Trophoblast cell (in vitro differentiated cells and primary cell): ENCODE data around the gene PCDHA12.
"Not testable (repeated sequence)": the region's sequence is repeated elsewhere in the genome, so short reads cannot be mapped to it uniquely, and the experiment has no call there.

Experiments
- DNase-seq, 2 donors: peaks; one replicate each; pipeline ENCODE4 v3.0.0-alpha.2; 2016
- H2AFZ ChIP-seq: 2 replicates; pipeline ENCODE4 v1.6.1; 2013; ENCODE audit warnings: low read length, moderate library complexity, mild to moderate bottlenecking; ENCODE audit not compliant: insufficient read depth, poor library complexity
- H2AK5ac ChIP-seq: 2 replicates; pipeline ENCODE4 v1.6.1; 2013; ENCODE audit warnings: mild to moderate bottlenecking, low read length
- H2BK120ac ChIP-seq: 2 replicates; pipeline ENCODE4 v1.6.1; 2013; ENCODE audit warnings: low read length, mild to moderate bottlenecking, moderate library complexity; ENCODE audit not compliant: insufficient read depth, poor library complexity
- H2BK12ac ChIP-seq: 2 replicates; pipeline ENCODE4 v1.6.1; 2013; ENCODE audit warnings: mild to moderate bottlenecking, low read length, moderate library complexity
- H2BK5ac ChIP-seq: 2 replicates; pipeline ENCODE4 v1.6.1; 2013; ENCODE audit warnings: low read length, low read depth, moderate library complexity, mild to moderate bottlenecking; ENCODE audit not compliant: poor library complexity
- H3K14ac ChIP-seq: 2 replicates; pipeline ENCODE4 v1.6.1; 2013; ENCODE audit warnings: mild to moderate bottlenecking, low read length
- H3K18ac ChIP-seq: 2 replicates; pipeline ENCODE4 v1.6.1; 2013; ENCODE audit warnings: mild to moderate bottlenecking, low read length
- H3K23ac ChIP-seq: 2 replicates; pipeline ENCODE4 v1.6.1; 2013; ENCODE audit warnings: low read length
- H3K27ac ChIP-seq: 2 replicates; pipeline ENCODE4 v1.5.1; 2013; ENCODE audit warnings: low read depth, mild to moderate bottlenecking, inconsistent platforms, low read length, moderate library complexity
- H3K27me3 ChIP-seq: 2 replicates; pipeline ENCODE4 v1.6.1; 2013; ENCODE audit warnings: inconsistent platforms, mild to moderate bottlenecking, low read length, moderate library complexity; ENCODE audit not compliant: insufficient read depth
- H3K36me3 ChIP-seq, 2 experiments: 1 replicate in 1 of 2; 2 replicates in 1 of 2; pipeline ENCODE4 v1.6.1; 2013; ENCODE audit warnings: low read length in 2 of 2, mild to moderate bottlenecking in 2 of 2, moderate library complexity in 1 of 2; ENCODE audit not compliant: insufficient read depth in 2 of 2, control insufficient read depth in 1 of 2
- H3K4ac ChIP-seq: 2 replicates; pipeline ENCODE4 v1.6.1; 2013; ENCODE audit warnings: low read depth, mild to moderate bottlenecking, low read length, moderate library complexity
- H3K4me1 ChIP-seq, 2 experiments: 1 replicate in 1 of 2; 2 replicates in 1 of 2; pipeline ENCODE4 v1.6.1; 2013; ENCODE audit warnings: low read length in 2 of 2, mild to moderate bottlenecking in 2 of 2, moderate library complexity in 1 of 2; ENCODE audit not compliant: insufficient read depth in 2 of 2, control insufficient read depth in 1 of 2
- H3K4me2 ChIP-seq: 2 replicates; pipeline ENCODE4 v1.6.1; 2013; ENCODE audit warnings: inconsistent platforms, mild to moderate bottlenecking, low read length, moderate library complexity
- H3K4me3 ChIP-seq: 2 replicates; pipeline ENCODE4 v1.5.1; 2013; ENCODE audit warnings: mild to moderate bottlenecking, low read depth, low read length, inconsistent platforms
- H3K79me1 ChIP-seq: one replicate; pipeline ENCODE4 v1.6.1; 2013; ENCODE audit warnings: low read length
- H3K79me2 ChIP-seq: 2 replicates; pipeline ENCODE4 v1.6.1; 2013; ENCODE audit warnings: low read length, mild to moderate bottlenecking; ENCODE audit not compliant: control insufficient read depth, insufficient read depth, poor library complexity
- H3K9ac ChIP-seq: 2 replicates; pipeline ENCODE4 v1.6.1; 2013; ENCODE audit warnings: mild to moderate bottlenecking, low read length
- H3K9me3 ChIP-seq: 2 replicates; pipeline ENCODE4 v1.6.1; 2013; ENCODE audit warnings: low read depth, mild to moderate bottlenecking, control low read depth, inconsistent platforms, low read length; ENCODE audit not compliant: insufficient read depth
- H4K12ac ChIP-seq: 2 replicates; pipeline ENCODE4 v1.6.1; 2013; ENCODE audit warnings: low read depth, mild to moderate bottlenecking, low read length, moderate library complexity
- H4K8ac ChIP-seq: 2 replicates; pipeline ENCODE4 v1.6.1; 2013; ENCODE audit warnings: low read depth, mild to moderate bottlenecking, low read length, moderate library complexity
- H4K91ac ChIP-seq: one replicate; pipeline ENCODE4 v1.6.1; 2013; ENCODE audit warnings: low read depth, mild to moderate bottlenecking, low read length, moderate library complexity
- WGBS: extraction: QIAGEN DNeasy Blood & Tissue Kit; methylation state at CpG from one replicate; pipeline ENCODE4 v1.1.7; 2013; ENCODE audit warnings: missing lambda C conversion rate; ENCODE audit not compliant: insufficient read length, insufficient coverage; ENCODE audit errors: extremely low coverage; 5-methylcytosine and 5-hydroxymethylcytosine counted together

Gene PCDHA12

GRCh38 chr5:140829511-140830501, 45.3 kb upstream of the PCDHA12 start:
- H3K4ac ChIP-seq, H3K9me3 ChIP-seq, H2AFZ ChIP-seq, H3K79me2 ChIP-seq, H2AK5ac ChIP-seq, H3K27ac ChIP-seq, H4K8ac ChIP-seq, DNase-seq, H2BK12ac ChIP-seq, H3K23ac ChIP-seq, H2BK120ac ChIP-seq, H2BK5ac ChIP-seq, H3K79me1 ChIP-seq, H3K4me1 ChIP-seq, H3K27me3 ChIP-seq, H3K18ac ChIP-seq, H3K4me3 ChIP-seq, H3K36me3 ChIP-seq, H3K4me2 ChIP-seq, H4K91ac ChIP-seq, H3K9ac ChIP-seq, H4K12ac ChIP-seq, H3K14ac ChIP-seq: not testable (repeated sequence)
- no CpG with 5 or more reads among the region's 106 CpGs for WGBS

GRCh38 chr5:140833993-140834392, 41.1 kb upstream of the PCDHA12 start, which contains the start of gene PCDHA7:
Gene PCDHA7 (plus strand): TSS chr5:140834269. CDS start chr5:140834384, 115 bp downstream.
- H3K4me1 ChIP-seq = no peaks in the 10 kb centered on the region
- H3K27me3 ChIP-seq = no peaks in the 10 kb centered on the region
- no CpG with 5 or more reads among the region's 8 CpGs for WGBS
- peak within 1 kb of the TSS; percentile 53 for H3K9ac ChIP-seq
- H3K4me2 ChIP-seq = no peak within 1 kb of the TSS
- no peaks in the 10 kb centered on the region for H3K79me2 ChIP-seq
- no peak within 1 kb of the TSS for H2BK120ac ChIP-seq
- H3K18ac ChIP-seq = no peak within 1 kb of the TSS
- no peak within 1 kb of the TSS for H4K91ac ChIP-seq
- no peak within 1 kb of the TSS for H2BK5ac ChIP-seq
- H2BK12ac ChIP-seq = no peak within 1 kb of the TSS
- H4K12ac ChIP-seq = no peak within 1 kb of the TSS
- no peak within 1 kb of the TSS for H3K23ac ChIP-seq
- peaks cover 18% of the 10 kb centered on the region for H3K9me3 ChIP-seq
- no peak within 1 kb of the TSS for H2AFZ ChIP-seq
- H2AK5ac ChIP-seq = no peak within 1 kb of the TSS
- no peak within 1 kb of the TSS for H3K4me3 ChIP-seq
- peaks cover 8 to 9% of the 10 kb centered on the region in 2 experiments for H3K36me3 ChIP-seq
- no peak for DNase-seq
- H4K8ac ChIP-seq = no peak within 1 kb of the TSS
- no peak within 1 kb of the TSS for H3K4ac ChIP-seq
- no peaks in the 10 kb centered on the region for H3K79me1 ChIP-seq
- no peak within 1 kb of the TSS for H3K27ac ChIP-seq
- H3K14ac ChIP-seq = no peak within 1 kb of the TSS

GRCh38 chr5:140834439-140835008, 40.6 kb upstream of the PCDHA12 start:
- no CpG with 5 or more reads among the region's 38 CpGs for WGBS

GRCh38 chr5:140835622-140836510, 39.2 kb upstream of the PCDHA12 start:
- Histone ChIP-seq H2BK5ac (no peak overlapping the region), H4K91ac (no peak overlapping the region), H3K9me3 (peaks cover 16% of the 10 kb centered on the region), H2BK12ac (no peak overlapping the region), H3K23ac (no peak overlapping the region), H3K4me2 (no peak overlapping the region), H3K79me1 (no peaks in the 10 kb centered on the region), H3K14ac (no peak overlapping the region), H3K4me1 (no peaks in the 10 kb centered on the region), H3K4ac (no peak overlapping the region), H3K18ac (no peak overlapping the region), H3K27me3 (no peaks in the 10 kb centered on the region), H3K27ac (no peak overlapping the region), H2BK120ac (no peak overlapping the region), H4K8ac (no peak overlapping the region), H4K12ac (no peak overlapping the region), H2AK5ac (no peak overlapping the region), H3K36me3 (peaks cover 6% of the 10 kb centered on the region in 2 experiments), H2AFZ (no peak overlapping the region), H3K9ac (no peak overlapping the region), H3K79me2 (no peaks in the 10 kb centered on the region), H3K4me3 (no peak overlapping the region)
- no CpG with 5 or more reads among the region's 103 CpGs for WGBS
- DNase-seq = no peak

More at GRCh38 chr5:140834439-140835008, 40.6 kb upstream of the PCDHA12 start:
- not testable (repeated sequence) for H2BK12ac ChIP-seq, H3K27me3 ChIP-seq, H3K14ac ChIP-seq, H3K4ac ChIP-seq, H4K8ac ChIP-seq, H3K79me1 ChIP-seq, H2AFZ ChIP-seq, H3K27ac ChIP-seq, H3K4me3 ChIP-seq, H2AK5ac ChIP-seq, H3K79me2 ChIP-seq, DNase-seq, H3K4me2 ChIP-seq, H3K4me1 ChIP-seq, H3K36me3 ChIP-seq, H3K23ac ChIP-seq, H2BK120ac ChIP-seq, H3K18ac ChIP-seq, H4K91ac ChIP-seq, H2BK5ac ChIP-seq, H4K12ac ChIP-seq
- Histone ChIP-seq H3K9me3 (peaks cover 16% of the 10 kb centered on the region), H3K9ac (peak overlapping the region; percentile 53)
